VCaP (cell line): Measurements from ENCODE around the gene NDUFA13.

Experiments used
- H3K27ac ChIP-seq: fragments of 450-650 bp; 2 replicates; pipeline ENCODE4 v1.5.1; 2017
- TF ChIP-seq, protein P1 (sequence below): fragments of 450-650 bp; conservative IDR thresholded peaks from 2 replicates; pipeline ENCODE4 v1.5.1; 2017; ENCODE audit warnings: mild to moderate bottlenecking, moderate library complexity

Gene NDUFA13

DNA sequence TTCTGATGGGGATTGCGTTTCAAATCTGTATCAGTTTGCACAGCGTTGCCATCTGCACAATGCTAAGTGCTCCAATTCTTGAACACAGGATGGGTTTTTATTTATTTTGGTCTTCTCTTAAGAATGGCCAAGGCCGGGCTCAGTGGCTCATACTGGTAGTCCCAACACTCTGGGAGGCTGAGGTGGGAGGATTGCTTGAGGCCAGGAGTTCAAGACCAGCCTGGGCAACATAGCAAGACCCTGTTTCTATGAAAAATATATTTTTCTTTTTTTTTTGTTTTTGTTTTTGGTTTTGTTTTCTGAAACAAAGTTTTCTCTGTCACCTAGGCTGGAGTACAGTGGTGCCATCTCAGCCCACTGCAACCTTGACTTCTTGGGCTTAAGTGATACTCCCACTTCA, 7.2 kb downstream of the NDUFA13 start:
- no peak overlapping the region for H3K27ac ChIP-seq
- TF ChIP-seq, protein P1, sequence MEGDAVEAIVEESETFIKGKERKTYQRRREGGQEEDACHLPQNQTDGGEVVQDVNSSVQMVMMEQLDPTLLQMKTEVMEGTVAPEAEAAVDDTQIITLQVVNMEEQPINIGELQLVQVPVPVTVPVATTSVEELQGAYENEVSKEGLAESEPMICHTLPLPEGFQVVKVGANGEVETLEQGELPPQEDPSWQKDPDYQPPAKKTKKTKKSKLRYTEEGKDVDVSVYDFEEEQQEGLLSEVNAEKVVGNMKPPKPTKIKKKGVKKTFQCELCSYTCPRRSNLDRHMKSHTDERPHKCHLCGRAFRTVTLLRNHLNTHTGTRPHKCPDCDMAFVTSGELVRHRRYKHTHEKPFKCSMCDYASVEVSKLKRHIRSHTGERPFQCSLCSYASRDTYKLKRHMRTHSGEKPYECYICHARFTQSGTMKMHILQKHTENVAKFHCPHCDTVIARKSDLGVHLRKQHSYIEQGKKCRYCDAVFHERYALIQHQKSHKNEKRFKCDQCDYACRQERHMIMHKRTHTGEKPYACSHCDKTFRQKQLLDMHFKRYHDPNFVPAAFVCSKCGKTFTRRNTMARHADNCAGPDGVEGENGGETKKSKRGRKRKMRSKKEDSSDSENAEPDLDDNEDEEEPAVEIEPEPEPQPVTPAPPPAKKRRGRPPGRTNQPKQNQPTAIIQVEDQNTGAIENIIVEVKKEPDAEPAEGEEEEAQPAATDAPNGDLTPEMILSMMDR, result no peak

DNA sequence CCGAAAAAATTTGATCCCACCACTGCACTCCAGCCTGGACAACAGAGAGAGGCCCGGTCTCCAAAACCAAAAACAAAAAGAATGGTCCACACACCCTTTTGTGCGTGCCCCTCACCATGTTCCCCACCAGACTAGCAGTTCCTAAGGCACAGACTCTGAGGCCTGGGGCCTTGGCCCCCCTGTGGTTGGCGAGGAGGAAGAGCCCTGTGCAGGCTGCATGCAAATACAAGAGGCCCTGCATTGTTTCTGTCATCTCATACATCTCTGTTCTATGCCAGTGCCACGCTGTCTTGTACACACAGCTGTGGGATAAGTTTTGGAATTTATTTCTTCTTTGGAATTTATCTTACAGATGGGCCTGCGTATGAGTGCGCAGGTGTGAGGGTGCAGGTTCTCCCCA, 8.0 kb downstream of the NDUFA13 start:
- TF ChIP-seq, protein P1, result no peak
- no peak overlapping the region for H3K27ac ChIP-seq

DNA sequence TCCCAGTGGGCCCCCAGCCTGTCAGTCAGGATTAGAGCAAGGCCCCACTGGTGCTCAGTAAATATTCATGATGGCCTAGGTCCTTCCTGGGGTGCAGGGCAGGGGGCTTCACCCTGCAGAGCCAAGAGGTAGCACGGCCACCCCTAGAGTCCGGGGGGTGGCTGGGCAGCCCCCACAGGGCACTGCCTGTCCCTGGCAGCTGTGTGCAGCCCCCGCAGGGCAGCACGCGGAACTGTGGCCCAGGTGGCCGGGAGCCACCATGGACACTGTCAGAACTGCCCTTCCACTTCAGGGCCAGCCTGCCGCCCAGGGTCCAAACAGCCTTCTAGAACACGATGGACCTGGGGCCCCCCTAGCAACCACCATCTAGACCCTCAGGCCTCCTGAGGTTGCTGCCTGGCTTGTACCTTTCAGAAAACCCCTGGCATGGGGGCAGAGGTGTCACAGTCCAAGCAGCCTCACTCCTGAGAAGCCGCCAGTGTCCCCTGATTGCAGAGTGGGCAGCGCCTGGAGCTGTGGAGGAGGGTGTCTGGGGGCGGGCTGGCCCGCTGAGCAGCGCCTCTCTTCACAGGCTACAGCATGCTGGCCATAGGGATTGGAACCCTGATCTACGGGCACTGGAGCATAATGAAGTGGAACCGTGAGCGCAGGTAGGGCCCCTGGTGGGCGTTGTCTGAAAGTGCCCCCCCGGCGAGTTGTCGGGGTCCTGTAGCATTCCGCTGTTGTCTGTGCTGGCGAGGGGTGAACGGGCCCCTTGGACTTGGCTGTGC, 9.8 kb downstream of the NDUFA13 start:
- no peak overlapping the region for H3K27ac ChIP-seq
- TF ChIP-seq, protein P1, result no peak

DNA sequence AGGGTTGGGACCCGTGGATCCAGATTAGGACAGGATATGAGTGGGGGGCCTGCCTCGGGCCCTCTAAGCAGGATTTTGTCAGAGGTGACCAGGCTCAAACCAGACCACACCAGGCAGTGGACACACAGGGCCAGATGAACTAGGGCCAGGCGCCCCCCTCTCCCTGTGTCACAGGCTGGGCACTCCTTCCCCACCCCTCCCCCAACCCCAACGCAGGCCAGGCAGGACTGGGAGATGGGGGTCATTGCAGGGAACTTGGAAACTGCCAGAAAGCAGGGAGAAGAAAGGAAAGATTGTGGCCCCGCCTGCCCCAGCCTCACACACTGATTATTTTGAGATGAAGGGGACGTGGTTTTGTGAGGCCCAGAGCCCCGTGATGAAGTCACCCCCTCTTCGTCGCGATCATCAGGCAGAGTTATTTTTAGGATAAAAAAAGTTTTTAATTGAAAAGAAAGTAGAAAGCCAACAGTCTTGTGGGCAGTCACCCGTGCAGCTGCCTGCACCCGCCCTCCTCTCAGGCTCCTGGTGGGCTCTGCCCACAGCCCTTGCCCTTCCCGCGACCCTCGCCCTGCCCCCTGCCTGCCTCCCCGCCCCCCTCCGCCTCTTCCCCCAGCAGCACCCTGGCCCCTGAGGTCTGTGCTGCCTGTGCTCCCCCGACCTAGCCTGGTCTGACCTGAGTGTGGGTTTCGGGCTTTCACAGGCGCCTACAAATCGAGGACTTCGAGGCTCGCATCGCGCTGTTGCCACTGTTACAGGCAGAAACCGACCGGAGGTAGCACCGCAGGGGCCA, 10.8 kb downstream of the NDUFA13 start:
- TF ChIP-seq, protein P1, result no peak
- H3K27ac ChIP-seq, result no peak overlapping the region

DNA sequence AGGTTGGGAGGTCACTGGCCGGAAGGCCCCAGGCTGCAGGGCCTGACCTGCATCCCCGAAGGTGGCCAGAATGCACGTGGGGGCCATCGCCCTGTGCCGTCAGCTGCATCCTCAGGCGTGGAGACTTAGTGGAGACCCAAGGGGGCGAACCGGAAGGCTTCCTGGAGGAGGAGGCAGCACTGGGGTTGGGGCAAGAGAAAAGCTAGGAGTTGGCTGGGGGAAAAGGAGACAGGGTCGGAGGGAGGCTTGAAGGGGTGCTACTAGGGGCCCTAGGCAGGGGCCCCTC, 11.3 kb downstream of the NDUFA13 start:
- TF ChIP-seq, protein P1, result no peak

DNA sequence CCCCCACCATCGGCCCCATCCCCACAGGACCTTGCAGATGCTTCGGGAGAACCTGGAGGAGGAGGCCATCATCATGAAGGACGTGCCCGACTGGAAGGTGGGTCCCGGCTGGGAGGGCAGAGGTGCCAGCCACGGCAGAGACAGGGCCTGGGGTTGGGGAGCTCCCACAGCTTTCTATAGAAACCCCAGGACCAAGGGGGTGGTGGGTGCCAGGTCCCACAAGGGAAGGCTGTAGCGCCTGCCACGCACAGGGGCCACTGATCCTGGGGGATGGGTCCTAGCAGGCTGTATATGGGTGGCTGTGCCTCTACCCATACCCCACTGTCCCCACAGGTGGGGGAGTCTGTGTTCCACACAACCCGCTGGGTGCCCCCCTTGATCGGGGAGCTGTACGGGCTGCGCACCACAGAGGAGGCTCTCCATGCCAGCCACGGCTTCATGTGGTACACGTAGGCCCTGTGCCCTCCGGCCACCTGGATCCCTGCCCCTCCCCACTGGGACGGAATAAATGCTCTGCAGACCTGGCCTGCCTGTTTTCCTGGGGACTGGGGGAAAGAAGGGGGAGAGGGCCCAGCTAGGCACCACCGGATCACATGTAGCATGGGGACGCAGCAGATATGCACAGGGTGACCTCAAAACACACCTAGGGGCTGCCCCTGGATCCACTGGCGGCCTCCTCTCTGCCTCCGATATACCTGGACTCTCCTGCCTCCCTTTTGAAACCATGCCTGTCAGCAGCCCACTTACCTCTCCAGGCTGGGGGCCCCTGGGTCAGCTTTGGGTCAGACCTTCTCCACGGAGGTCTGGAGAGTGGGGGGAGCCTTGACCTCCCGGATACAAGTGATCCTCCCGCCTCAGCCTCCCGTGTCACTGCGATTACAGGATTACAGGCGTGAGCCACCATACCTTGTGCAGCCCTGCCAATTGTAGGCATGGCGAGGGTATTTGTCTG, 11.9 kb downstream of the NDUFA13 start:
- TF ChIP-seq, protein P1, result no peak
- no peak overlapping the region for H3K27ac ChIP-seq

More for the DNA sequence above, 11.3 kb downstream of the NDUFA13 start:
- no peak overlapping the region for H3K27ac ChIP-seq
